NCI-H748 (cell line): Measurements from ENCODE around the gene PRR18.

ENCODE experiments used
- DNase-seq: peaks from one replicate; lab custom pipeline; 2025; ENCODE audit not compliant: unreplicated experiment; lab: John Stamatoyannopoulos, UW

Gene PRR18

GRCh38 chr6:166277892-166278578, 30.2 kb downstream of the PRR18 start:
- DNase-seq = no peak

DNA sequence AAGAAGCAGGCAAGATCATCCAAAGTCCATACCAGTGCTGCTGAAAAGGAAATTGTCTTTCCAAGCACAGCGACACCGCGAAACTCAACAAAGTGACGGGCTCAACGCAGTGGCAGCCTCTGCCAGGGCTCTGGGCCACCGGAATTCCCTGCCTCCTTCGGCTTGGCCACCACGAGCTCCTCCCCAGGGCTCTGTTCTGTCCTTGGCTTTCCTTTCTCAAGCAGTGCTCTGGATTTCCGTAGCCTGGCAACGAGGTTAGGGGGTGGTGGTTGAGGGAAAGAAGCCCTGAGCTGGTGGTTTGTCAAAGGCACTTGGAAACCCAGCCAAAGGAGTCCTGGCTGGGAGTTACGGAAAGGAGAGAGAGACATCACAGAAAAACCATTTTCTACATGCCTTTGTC, 31.2 kb downstream of the PRR18 start:
- peak; percentile 21 for DNase-seq

DNA sequence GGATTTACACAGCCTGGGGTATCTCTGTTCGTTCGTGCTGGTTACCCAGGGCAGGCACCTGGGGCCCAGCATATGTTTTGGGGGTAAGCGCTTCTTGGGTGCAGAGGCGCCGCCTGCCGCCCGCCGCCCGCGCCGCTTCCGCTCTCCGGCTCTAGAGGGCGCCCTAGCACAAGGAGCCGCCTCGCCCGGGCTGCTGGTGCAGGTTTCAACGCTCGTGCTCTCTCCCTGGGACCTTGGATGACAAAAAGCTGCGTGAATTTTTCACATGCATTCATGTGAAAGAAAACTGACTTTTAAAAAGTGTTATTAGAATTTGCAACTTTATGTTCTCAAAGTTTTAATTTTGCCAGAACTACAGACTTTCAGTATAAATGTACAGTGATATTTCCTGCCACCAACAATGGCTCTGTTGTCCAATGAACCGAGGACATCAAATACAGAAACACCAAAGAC, 32.5 kb downstream of the PRR18 start:
- peak; percentile 49 for DNase-seq

DNA sequence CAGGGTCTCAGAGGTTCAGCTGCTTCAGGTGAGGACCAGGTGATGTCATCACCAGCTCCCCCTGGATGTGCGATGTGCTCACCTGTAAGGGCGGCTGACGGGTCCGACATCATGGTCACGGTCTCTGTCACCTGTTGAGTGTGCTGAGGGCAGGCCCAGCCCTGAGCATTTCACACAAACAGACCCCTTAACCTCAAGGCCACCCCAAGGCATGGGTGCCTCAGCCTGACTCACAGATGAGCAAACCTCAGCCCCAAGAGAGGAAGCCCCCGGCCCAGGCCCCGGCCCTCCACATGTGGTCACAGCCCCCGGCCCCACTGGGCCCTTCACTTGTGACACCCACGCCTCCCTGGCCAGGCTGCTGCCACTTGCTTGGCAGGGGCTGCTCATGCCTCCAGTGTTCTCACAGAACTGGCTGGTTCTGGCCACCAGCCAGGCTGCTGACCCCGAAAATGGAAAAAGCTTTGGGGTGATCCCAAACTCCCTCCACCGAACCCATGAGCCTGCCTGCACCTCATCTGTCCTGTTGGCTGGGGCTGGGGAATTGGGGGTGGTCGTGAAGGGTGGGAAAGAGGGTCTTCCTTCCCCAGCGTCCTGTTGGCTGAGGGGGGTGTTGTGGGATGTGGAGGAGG, 33.3 kb downstream of the PRR18 start:
- no peak for DNase-seq

DNA sequence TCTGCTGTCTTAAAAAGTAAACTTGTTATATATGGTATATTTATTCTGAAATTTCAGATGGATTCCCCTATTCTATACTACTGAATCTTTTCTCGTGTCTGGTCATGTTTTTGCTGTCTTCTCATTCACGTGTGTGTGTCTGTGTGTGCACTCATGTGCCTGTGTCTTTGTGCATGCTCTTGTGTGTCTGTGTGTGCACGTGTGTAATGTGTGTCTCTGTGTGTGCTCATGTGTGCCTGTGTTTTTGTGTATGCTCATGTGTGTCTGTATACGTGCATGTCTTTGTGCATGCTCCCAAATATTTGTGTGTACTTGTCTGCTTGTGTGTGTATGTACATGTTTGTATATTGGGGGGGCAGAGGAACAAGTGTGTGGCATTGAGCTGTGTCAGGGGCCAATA, 34.0 kb downstream of the PRR18 start:
- no peak for DNase-seq

GRCh38 chr6:166271376-166271765, 36.8 kb downstream of the PRR18 start:
- DNase-seq = no peak

- DNase-seq = no peak
These were observed 37.4 kb downstream of the PRR18 start for GRCh38 chr6:166270706-166271375.

DNA sequence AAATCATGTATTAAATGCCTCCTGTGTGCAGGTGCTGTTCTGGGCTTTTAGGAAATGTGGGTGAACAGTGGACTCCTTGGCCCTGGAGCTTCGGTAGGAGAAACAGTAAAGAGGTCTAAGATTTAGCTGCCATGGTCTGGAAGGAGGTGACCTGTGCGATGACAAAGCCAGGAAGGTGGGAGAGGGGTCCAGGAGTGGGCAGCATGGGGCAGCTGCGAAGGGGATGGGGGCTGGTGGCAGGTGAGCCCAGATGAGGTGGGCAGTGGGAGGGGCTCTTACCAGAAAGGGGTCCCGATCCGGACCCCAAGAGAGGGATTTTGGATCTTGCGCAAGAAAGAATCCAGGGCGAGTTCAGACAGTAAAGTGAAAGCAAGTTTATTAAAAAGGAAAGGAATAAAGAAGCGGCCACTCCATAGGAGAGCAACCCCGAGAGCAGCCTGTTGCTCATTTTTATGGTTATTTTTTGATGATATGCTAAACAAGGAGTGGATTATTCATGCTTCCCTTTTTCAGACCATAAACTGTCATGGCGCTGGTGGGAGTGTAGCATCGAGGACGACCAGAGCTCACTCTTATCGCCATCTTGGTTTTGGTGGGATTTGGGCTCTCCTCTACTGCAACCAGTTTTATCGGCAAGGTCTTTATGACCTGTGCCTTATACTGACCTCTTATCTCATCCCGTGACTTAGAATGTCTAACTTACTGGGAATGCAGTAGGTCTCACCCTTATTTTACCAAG, 38.7 kb downstream of the PRR18 start:
- no peak for DNase-seq

- DNase-seq = no peak
These were observed 39.8 kb downstream of the PRR18 start for GRCh38 chr6:166268431-166268830.

DNA sequence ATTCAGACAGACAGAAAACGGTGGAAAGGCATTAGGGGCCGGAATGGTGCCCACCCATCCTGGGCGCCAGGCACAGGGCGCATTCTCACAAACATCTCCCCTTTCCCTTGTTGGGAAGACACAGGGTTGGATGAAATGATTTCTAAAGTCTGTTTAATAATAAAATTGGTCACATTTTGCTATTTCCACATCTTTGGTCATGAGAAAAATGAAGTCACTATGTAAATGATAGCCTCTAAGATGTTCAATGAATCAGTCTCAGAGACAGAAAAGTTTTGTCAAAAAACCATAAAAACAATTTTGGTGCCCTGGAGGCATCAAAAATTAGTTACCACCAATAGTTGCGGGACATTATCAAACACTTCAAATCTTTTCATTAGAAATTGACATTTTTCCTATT, 40.7 kb downstream of the PRR18 start:
- no peak for DNase-seq

DNA sequence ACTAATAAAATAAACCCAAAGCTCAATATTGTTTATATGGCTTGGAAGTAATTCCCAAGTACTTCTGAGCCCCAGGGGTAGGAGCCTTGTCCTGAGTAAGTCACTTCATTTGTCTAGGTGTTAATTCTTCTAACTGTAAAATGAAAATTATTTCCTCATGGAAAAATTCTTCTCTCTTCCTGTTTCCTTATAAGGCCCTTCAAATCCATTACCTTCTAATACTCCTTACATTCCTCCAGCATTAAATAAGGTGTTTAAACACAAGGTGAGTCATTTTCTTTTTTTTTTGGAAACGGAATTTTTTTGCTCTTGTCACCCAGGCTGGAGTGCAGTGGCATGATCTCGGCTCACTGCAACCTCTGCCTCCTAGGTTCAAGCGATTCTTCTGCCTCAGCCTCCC, 41.9 kb downstream of the PRR18 start:
- DNase-seq = no peak

- DNase-seq = no peak
These were observed 45.3 kb downstream of the PRR18 start for GRCh38 chr6:166262743-166263515.

GRCh38 chr6:166259296-166259977, 48.8 kb downstream of the PRR18 start:
- no peak for DNase-seq

DNA sequence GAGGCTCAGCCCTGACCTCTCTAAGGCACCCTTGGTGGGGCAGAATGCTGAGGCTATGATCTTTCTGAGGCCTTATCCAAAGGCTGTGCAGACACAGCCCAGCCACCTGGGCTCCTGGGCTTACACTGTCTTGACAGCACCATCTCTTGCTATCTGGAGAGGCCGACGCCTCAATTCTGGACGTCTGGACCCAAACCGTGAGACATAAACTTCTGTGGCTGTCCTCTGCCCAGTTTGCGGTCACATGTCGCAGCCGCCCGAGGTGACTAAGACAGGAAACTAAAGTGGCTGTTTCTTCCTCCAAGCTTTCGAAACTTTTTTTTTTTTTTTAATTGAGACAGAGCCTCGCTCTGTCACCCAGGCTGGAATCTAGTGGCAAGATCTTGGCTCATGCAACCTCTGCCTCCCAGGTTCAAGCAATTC, 49.3 kb downstream of the PRR18 start:
- no peak for DNase-seq

DNA sequence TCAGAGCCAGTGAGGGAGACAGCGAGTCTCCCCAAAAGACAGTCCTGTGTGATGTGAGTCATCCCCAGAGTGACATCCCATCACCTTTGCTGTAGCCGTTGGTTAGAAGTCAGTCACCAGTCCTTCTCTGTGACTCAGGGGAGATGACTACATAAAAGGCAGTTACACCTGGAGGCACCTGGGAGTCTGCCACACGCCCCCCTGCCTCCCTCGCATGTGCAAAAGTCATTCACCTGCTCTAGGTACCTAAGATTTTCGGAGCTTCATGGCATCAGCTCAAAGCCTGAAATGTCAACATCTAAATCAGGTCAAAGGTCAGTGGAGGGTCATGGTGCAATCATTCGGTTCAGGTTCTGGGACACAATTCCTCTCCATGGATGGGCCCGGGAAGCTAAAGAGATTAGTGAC, 50.3 kb downstream of the PRR18 start:
- no peak for DNase-seq
